ENCODE measurements around the gene DES.

The DES gene

GRCh38 chr2:219422952-219423534 is 4.9 kb downstream of the DES start:
- DNase-seq = no peak

GRCh38 chr2:219423652-219424377 is 5.6 kb downstream of the DES start:
- DNase-seq = no peak

- DNase-seq = no peak
These were observed 7.3 kb downstream of the DES start for GRCh38 chr2:219425238-219426067.

GRCh38 chr2:219426068-219426443 is 7.9 kb downstream of the DES start:
- DNase-seq = no peak

GRCh38 chr2:219426534-219427136 is 8.5 kb downstream of the DES start:
- no peak for DNase-seq

GRCh38 chr2:219428469-219428868 is 10.3 kb downstream of the DES start:
- DNase-seq = no peak

- no peak for DNase-seq
These were observed 11.9 kb downstream of the DES start for GRCh38 chr2:219429958-219430606.

GRCh38 chr2:219430633-219431615 is 12.7 kb downstream of the DES start:
- no peak for DNase-seq

GRCh38 chr2:219433666-219434467 is 15.7 kb downstream of the DES start:
- DNase-seq = no peak

- DNase-seq = no peak
These were observed 16.2 kb downstream of the DES start for GRCh38 chr2:219434468-219434717.

GRCh38 chr2:219434718-219435525 is 16.7 kb downstream of the DES start, which contains the start of gene SPEG:
TSS of gene SPEG (plus strand) at chr2:219434843. CDS start at chr2:219434978, 135 bp downstream.
- no peak for DNase-seq

GRCh38 chr2:219435701-219436100 is 17.5 kb downstream of the DES start:
- no peak for DNase-seq

- DNase-seq = no peak
These were observed 18.3 kb downstream of the DES start for GRCh38 chr2:219436491-219436890.

- DNase-seq = no peak
These were observed 19.0 kb downstream of the DES start for GRCh38 chr2:219437141-219437540.

GRCh38 chr2:219437690-219438206 is 19.6 kb downstream of the DES start:
- DNase-seq = no peak

- DNase-seq = no peak
These were observed 20.3 kb downstream of the DES start for GRCh38 chr2:219438453-219438852.

GRCh38 chr2:219439506-219439905 is 21.3 kb downstream of the DES start:
- no peak for DNase-seq

- DNase-seq = no peak
These were observed 22.4 kb downstream of the DES start for GRCh38 chr2:219440388-219441256.

Measured in central memory CD4-positive, alpha-beta T cell (primary cell).